HG03066 (cell line): Measurements from ENCODE around the gene DCTN4.
"Not testable (repeated sequence)": the region's sequence is repeated elsewhere in the genome, so short reads cannot be mapped to it uniquely, and the experiment has no call there.

Experiments
- ATAC-seq: cut with Tn5 transposase; IDR thresholded peaks from one replicate; pipeline ENCODE4 v1.9.1; 2021; ENCODE audit warnings: low read depth; ENCODE audit not compliant: unreplicated experiment

The DCTN4 gene

GRCh38 chr5:150758531-150759333 is at the start of gene DCTN4:
DCTN4 (minus strand) TSS chr5:150759017; CDS start chr5:150758993, 24 bp downstream.
- ATAC-seq: peak; percentile 95

GRCh38 chr5:150804388-150804787 is 45.6 kb upstream of the DCTN4 start:
- no peak for ATAC-seq

- ATAC-seq: no peak
Measured at GRCh38 chr5:150801117-150801927, 42.5 kb upstream of the DCTN4 start.

DNA sequence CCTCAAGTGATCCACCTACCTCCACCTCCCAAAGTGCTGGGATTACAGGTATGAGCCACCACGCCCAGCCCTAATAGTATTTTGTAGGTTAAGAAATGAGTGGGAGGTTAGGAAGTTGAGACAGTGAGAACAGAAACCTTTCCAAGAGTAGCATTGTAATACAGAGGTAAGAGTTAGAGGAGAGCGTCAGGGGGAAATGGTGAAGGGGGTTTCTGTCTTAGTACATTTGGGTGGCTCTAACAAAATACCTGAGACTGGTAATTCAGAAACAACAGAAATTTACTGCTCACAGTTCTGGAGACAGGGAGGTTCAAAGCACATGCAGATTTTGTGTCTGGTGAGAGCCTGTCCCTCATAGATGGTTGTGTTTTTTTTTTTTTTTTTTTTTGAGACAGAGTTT is 38.6 kb upstream of the DCTN4 start:
- ATAC-seq: no peak

GRCh38 chr5:150794927-150795326 is 36.1 kb upstream of the DCTN4 start:
- no peak for ATAC-seq

DNA sequence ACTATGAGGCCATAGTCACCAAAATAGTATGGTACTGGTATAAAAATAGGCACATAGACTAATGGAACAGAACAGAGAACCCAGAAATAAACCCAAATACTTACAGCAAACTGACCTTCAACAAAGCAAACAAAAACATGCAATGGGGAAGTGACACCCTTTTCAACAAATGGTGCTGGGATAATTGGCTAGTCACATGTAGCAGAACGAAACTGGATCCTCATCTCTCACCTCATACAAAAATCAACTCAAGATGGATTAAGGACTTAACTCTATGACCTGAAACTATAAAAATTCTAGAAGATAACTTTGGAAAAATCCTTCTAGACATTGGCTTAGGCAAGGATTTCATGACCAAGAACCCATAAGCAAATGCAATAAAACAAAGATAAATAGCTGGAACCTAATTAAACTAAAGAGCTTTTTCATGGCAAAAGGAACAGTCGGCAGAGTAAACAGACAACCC is 34.6 kb upstream of the DCTN4 start:
- not testable (repeated sequence) for ATAC-seq

GRCh38 chr5:150791536-150791935 is 32.7 kb upstream of the DCTN4 start:
- no peak for ATAC-seq

GRCh38 chr5:150789943-150790611 is 31.3 kb upstream of the DCTN4 start:
- ATAC-seq: peak; percentile 98

DNA sequence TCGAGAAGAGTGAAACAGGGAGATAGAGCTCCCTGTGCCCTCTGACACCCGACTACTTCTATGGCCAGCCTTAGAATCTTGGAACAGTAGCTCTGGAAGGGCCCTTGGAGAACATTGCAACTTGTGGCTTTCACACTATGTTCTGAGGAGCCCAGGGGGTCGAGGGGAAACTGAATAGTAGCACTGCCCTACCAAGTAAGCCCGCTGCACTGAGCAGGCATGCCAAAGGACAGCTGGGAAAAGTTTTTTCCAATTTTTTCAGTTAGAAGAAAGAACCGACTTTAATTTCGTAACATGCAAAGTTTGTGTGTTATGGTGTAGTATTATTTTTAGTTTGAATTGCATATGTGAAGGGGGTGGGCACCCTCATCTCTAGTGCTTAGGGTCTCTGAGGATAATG is 30.6 kb upstream of the DCTN4 start:
- ATAC-seq: no peak

- ATAC-seq: no peak
Measured at GRCh38 chr5:150788977-150789376, 30.2 kb upstream of the DCTN4 start.

DNA sequence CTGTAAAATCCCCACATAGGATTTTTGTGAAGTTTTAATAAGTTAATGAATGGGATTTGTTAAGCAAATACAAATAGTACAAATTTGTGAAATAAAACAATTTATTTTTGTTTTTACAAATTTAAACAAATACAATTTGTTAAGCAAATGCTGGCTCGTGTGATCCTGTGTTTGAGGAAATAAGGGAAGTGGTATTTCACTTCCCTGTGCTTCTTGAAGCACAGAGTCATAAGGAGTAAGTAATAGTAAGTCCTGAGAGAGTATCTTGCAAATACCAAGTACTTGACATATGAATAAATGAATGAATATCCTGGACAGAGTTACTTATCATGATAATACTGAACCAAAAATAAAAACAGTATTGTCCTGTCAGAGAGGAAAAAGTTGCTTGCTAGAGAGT is 28.8 kb upstream of the DCTN4 start:
- no peak for ATAC-seq

DNA sequence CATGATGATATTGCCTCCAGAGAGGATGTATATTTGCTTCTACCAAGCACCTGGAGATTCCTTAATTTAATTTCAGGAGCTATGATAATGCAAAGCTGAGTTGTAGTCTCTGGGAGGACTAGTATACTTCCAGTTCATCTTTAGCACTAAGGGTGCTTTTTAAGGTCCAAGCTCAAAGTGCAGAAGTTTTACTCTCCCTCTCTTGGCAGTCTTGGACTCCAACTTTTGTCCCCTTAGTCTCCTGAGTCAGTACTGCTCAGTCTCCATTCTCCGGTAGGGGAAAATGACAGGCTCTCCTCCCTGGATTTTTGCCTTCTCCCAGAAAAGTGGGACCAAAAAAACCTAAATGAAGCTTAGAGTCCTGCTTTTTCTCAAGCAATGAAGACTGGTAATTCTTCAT is 28.1 kb upstream of the DCTN4 start:
- ATAC-seq: no peak

GRCh38 chr5:150785950-150786349 is 27.1 kb upstream of the DCTN4 start:
- no peak for ATAC-seq

DNA sequence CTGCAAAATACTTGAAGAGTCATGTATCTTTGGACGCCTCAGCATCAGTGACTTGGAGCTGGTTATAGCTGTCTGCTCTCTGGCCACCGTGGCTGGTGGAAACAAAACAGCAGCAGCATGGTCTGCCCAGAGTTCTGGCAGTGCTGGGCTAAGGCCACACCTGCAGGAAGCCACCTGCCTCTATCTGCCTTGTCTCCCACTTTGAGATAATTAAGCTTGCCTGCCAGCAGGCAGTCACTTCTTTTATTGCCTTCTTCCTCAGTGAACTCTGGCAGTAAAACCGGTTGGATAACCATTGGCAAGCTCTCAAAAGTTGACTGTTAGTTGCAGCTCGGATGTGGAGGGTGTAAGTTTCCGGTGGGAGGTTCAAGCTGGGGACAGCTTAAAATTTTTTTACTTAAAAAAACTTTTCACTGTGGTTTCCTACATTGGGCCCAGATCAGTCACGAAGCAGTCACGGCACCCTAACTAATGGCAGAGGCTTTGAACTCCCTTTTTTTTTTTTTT is 24.7 kb upstream of the DCTN4 start:
- ATAC-seq: peak; percentile 40

DNA sequence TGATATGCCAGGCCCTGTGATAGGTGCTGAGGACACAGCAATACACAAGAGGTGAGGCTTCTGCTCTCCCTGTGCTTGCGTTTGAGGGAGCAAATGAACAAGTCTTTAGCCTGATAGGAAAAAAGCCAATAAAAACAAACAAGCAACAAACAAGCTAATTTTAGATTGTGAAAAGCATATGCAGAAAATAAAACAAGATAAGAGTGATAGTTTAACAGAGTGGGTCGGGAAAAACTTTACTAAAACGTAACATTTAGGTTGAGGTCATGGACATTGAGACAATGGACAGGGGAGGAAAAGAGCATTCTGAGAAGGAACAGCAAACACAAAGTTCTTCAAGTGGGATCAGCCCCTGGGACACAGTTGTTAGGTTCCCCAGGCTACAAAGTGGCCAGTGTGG is 24.0 kb upstream of the DCTN4 start:
- ATAC-seq: no peak

- no peak for ATAC-seq
Measured at GRCh38 chr5:150781706-150782614, 23.1 kb upstream of the DCTN4 start.

DNA sequence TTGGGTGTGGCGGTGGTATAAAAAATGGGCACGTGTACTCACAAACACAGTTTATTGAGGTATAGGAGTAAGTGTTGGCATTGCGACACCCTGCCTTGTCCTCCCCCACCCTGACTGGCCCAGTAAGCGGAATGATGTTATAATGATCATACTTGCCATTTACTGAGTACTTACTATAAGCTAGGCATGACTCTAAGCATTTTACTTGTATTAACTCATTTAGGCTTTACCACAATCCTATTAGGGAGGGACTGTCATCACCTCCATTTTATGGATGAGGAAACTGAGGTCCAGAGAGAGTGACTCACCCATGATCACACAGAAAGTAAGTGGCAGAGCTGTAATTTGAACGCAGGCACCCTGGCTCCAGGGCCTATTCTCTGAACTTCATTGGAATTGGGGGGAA is 22.0 kb upstream of the DCTN4 start:
- ATAC-seq: no peak

DNA sequence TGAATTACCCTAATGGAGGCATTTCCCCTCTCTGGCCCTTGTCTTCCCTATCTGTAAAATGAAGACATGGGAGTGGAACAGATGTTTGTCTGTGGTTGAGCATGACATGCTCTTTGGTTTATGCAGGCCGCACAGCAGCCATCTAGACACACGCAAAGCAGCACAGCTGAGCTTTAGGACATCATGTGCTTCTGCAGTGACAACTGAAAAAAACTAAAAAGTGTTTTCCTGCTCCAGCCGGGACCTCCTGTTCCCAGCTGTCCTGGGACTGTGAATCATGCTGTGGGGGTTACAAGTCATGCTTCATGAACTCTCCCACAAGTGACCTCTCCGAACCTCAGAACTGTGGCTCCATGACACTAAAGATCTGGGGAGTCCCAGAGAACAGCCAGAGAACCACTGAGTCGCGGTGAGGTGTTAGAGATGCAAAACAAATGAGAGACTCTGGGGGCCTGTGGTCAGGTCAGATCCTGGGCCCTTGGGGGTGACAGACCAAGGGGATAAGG is 21.4 kb upstream of the DCTN4 start:
- ATAC-seq: peak; percentile 53

- no peak for ATAC-seq
Measured at GRCh38 chr5:150779397-150780186, 20.8 kb upstream of the DCTN4 start.
